A549 treated with AZD9567 at 1 μM for 4 hours (cell line): ENCODE results near the gene SEMA7A. TPM values are rescaled to one million over a fixed set of nuclear protein-coding genes. Genes with fewer than 3 reads are reported as not detected.

ENCODE experiments used
- total RNA-seq: library from RNA; stranded (reverse); fragments of 200-300 nt; extraction: Qiagen RNA extraction; gene quantifications from 5 replicates; pipeline ENCODE4 v1.2.3, GENCODE V29; 2022; ENCODE audit not compliant: insufficient read depth

Gene SEMA7A, protein sequence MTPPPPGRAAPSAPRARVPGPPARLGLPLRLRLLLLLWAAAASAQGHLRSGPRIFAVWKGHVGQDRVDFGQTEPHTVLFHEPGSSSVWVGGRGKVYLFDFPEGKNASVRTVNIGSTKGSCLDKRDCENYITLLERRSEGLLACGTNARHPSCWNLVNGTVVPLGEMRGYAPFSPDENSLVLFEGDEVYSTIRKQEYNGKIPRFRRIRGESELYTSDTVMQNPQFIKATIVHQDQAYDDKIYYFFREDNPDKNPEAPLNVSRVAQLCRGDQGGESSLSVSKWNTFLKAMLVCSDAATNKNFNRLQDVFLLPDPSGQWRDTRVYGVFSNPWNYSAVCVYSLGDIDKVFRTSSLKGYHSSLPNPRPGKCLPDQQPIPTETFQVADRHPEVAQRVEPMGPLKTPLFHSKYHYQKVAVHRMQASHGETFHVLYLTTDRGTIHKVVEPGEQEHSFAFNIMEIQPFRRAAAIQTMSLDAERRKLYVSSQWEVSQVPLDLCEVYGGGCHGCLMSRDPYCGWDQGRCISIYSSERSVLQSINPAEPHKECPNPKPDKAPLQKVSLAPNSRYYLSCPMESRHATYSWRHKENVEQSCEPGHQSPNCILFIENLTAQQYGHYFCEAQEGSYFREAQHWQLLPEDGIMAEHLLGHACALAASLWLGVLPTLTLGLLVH
- 1.7 to 1.9 TPM (median 1.9 TPM) in 4 of 5 replicates, not detected in the other for total RNA-seq

DNA sequence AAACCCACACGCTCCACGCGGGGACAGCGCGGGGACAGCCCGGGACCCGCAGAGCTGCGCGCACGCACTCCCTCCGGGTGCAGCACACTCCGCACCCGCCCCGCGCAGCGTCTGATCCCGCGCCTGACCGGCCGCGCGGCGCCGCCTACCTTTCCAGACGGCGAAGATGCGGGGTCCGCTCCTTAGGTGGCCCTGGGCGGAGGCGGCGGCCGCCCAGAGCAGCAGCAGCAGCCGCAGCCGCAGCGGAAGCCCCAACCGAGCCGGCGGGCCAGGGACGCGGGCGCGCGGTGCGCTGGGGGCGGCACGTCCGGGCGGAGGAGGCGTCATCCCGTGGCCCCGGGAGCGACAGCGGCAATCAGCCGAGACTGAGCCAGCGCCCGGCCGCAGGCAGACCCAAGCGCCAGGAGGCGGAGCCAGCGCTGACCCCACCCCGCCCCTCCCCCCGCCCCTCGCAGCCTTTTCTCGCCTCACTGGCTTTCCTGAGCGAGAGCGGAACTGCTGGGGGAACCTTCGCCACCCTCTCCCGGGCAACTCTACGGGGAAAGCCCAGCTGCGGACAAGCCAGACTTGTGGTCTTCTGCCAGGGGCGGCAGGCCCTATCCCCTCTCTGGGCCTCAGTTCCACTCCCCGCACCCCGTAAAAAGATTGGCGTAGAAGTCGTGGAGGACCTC, at the start of gene SEMA7A:
SEMA7A (minus strand) TSS at position 367 of the 671 bp plus-strand sequence; CDS start at position 327, 40 bp downstream.

DNA sequence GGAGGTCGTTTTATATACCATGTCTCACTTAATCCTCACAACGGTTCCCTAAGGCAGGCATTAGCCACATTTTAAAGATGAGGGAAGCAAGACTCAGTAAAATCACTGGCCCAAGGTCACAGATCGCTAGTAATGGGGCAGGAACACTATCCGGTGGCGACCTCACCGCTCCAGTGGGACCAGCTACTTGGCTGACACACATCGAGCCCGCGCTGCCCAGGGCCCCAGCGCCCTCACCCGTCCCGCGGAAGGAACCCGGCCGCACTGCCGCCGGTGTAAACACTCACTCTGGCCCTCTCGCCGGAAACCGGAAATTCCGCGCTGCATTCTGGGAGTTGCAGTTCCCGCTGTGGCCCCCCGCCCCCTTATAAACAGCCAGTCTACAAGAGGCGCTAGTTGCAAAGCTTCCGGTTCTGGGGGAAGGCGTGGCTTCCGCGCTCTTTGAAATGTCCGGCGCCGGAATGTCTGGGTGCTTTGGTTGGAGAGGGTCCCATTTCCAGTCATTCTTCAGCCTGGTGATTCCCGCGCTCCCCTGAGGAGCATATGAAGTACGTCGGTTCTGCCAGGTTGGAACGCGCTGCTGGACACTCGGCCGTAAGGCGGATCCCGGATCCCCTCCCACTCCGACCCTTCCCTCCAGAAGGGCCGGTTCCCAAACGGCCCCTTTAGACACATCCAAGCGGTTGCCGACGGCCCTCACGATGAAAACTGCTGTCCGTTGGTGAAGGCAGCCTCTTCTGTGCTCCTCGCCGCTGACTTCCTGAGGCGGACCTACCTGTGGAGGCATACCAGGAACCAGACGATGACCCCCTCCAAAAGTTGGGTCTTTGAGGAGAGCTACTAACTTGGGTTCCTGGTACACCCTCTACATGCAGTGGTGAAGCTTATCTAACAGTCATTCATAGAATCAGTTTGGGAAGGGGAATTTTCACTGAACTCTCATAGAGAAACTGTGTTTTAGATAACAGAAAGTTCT, 27.4 kb upstream of the SEMA7A start, which contains the start of gene UBL7:
UBL7 (minus strand) TSS at position 290 of the 976 bp plus-strand sequence. CDS start 2,293 bp downstream, outside the sequence.

DNA sequence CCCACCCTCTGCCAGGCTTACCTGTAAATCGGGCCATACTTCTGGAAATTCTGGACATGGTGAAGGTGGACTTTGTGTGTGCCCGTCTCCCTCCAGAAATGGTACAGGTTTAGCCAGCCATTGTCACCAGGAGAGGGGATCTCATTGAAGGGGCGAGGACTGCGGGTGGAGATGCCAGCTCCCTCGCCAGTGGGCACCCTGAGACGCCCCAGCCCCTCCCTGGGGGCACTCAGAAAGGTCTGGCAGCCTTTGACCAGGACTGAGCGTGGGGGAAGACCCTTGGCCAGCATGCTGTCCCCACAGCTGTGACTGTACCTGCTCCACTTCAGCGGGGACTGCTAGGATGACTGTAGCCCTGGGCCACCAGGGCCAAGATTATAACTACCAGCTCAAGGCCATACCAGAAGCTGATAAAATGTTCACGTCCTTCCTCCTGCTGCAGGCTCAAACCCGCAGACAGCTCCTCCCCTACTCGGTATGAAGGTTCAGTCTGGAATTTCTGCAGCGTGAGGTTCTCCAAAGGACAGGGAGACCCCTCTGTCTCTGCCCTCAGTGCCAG, 66.4 kb downstream of the SEMA7A start, which contains the start of gene CYP11A1:
CYP11A1 (minus strand) TSS at position 351 of the 559 bp plus-strand sequence; CDS start at position 290, 61 bp downstream.

Other genes starting within 250 kb of the SEMA7A start
- gene STRA6, start 231.2 kb downstream of the SEMA7A start, total RNA-seq = 42.5 to 78.6 TPM (median 70.4 TPM) in 5 replicates
- gene CCDC33, start 197.6 kb downstream of the SEMA7A start, total RNA-seq = 4.0 to 7.8 TPM (median 7.0 TPM) in 5 replicates
- not detected in 5 replicates for gene CYP11A1, start 66.3 kb downstream of the SEMA7A start, total RNA-seq
- gene UBL7, start 27.2 kb upstream of the SEMA7A start, total RNA-seq = 38.5 to 57.4 TPM (median 42.3 TPM) in 5 replicates
- gene ARID3B, start 107.3 kb upstream of the SEMA7A start, total RNA-seq = 3.1 to 5.2 TPM (median 3.4 TPM) in 5 replicates
- 31.5 to 59.5 TPM (median 35.6 TPM) in 5 replicates for gene CLK3, start 181.9 kb upstream of the SEMA7A start, total RNA-seq